Peyer's patch (tissue), 4 donors: ENCODE data around the gene PTPRC.

Experiments
- POLR2A ChIP-seq, 2 donors: fragments of 450-650 bp; IDR thresholded peaks; one replicate each; pipeline ENCODE4 v1.5.1; 2017; ENCODE audit warnings: antibody characterized with exemption in 2 of 2, mild to moderate bottlenecking in 2 of 2, moderate library complexity in 2 of 2
- TF ChIP-seq, protein P1 (sequence below), 6 experiments: fragments of 450-650 bp in 4 of 6; fragments of 200-600 bp in 2 of 6; sonication (generic) in 1 of 6; IDR thresholded peaks; one replicate each; pipeline ENCODE4 v1.5.1; 2017 to 2019; ENCODE audit warnings: antibody characterized with exemption in 6 of 6, mild to moderate bottlenecking in 3 of 6, moderate library complexity in 1 of 6

- TF ChIP-seq, protein P1, sequence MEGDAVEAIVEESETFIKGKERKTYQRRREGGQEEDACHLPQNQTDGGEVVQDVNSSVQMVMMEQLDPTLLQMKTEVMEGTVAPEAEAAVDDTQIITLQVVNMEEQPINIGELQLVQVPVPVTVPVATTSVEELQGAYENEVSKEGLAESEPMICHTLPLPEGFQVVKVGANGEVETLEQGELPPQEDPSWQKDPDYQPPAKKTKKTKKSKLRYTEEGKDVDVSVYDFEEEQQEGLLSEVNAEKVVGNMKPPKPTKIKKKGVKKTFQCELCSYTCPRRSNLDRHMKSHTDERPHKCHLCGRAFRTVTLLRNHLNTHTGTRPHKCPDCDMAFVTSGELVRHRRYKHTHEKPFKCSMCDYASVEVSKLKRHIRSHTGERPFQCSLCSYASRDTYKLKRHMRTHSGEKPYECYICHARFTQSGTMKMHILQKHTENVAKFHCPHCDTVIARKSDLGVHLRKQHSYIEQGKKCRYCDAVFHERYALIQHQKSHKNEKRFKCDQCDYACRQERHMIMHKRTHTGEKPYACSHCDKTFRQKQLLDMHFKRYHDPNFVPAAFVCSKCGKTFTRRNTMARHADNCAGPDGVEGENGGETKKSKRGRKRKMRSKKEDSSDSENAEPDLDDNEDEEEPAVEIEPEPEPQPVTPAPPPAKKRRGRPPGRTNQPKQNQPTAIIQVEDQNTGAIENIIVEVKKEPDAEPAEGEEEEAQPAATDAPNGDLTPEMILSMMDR (IDR thresholded peaks at IDR 0.05) = no peak
- TF ChIP-seq POLR2A (IDR thresholded peaks at IDR 0.05) = no peak
These were observed 112.9 kb downstream of the PTPRC start for GRCh38 chr1:198751741-198752140.
